Testis (tissue), 2 donors: Measurements from ENCODE around the gene MAGEA9B.

Source experiments
- CTCF ChIP-seq, 3 experiments: fragments of 450-650 bp in 2 of 3; fragments of 200-600 bp in 1 of 3; sonication (generic) in 1 of 3; IDR thresholded peaks; one replicate each; pipeline ENCODE4 v1.5.1; 2016 to 2019; ENCODE audit warnings: antibody characterized with exemption in 3 of 3, mild to moderate bottlenecking in 2 of 3, moderate library complexity in 1 of 3
- POLR2A ChIP-seq: fragments of 450-650 bp; IDR thresholded peaks from one replicate; pipeline ENCODE4 v1.6.1; 2017; ENCODE audit warnings: antibody characterized with exemption, mild to moderate bottlenecking, moderate library complexity

DNA sequence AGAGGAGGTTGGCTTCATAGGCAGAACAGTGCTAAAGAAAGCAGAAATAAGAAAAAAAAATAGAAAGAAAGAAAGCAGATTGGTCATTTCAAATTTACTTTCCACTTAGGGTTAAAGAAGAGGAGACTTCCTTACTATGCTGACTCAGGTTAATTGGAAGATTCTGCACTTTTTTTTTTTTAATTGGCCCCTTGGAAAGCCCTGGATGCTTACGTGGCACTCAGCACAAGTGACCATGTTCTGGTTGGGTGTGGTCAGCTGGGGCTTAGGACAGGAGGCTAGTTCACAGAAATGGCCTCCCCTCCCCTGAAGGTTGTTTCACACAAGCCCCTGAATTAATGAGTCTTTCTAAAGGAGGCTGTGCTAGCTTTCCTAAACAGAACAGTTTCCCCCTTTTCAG, 14.5 kb downstream of the MAGEA9B start:
- TF ChIP-seq POLR2A: no peak
- TF ChIP-seq CTCF (IDR thresholded peaks at IDR 0.05): no peak
